A549 (cell line): ENCODE data around the gene ADH1C.

Experiments used
- CHD2 ChIP-seq: fragments of 150-350 bp; IDR thresholded peaks from 2 replicates; pipeline ENCODE4 v1.6.1; 2014; ENCODE audit warnings: low read length; ENCODE audit not compliant: partially characterized antibody
- MAX ChIP-seq: IDR thresholded peaks from 2 replicates; pipeline ENCODE4 v1.6.1; 2012
- MAZ ChIP-seq: fragments of 150-350 bp; IDR thresholded peaks from 2 replicates; pipeline ENCODE4 v1.6.1; 2014; ENCODE audit warnings: antibody characterized with exemption, low read depth, low read length, borderline replicate concordance
- POLR2A ChIP-seq: IDR thresholded peaks from 2 replicates; pipeline ENCODE4 v1.6.1; 2012; ENCODE audit warnings: mild to moderate bottlenecking, low read length
- TF ChIP-seq, protein P1 (sequence below): fragments of >200 bp; sonication (Bioruptor Twin); formaldehyde crosslinking; IDR thresholded peaks from 3 replicates; pipeline ENCODE4 v1.5.1; 2016
- TF ChIP-seq, protein P2 (sequence below): fragments of 200-600 bp; sonication (generic); IDR thresholded peaks from 2 replicates; pipeline ENCODE4 v1.6.1; 2016; ENCODE audit warnings: antibody characterized with exemption, mild to moderate bottlenecking, moderate library complexity

DNA sequence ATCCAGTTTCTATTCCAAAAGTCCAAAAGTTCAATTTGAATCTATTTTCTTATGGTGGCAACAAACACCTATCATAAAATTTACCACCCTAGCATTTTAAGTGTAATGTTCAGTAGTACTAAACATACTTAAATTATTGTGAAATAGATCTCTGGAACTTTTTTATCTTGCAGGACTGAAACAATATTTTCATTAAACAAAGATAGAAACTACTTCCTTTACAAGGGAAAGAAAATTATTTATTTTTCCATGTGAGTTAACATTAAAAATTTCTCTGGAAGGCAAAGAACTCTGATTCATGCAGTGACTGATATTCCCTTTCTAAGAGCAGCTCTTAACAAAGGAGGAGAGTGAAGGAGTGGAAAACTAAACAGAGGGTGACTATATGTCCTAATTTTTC is 42.4 kb upstream of the ADH1C start:
- TF ChIP-seq, protein P1, sequence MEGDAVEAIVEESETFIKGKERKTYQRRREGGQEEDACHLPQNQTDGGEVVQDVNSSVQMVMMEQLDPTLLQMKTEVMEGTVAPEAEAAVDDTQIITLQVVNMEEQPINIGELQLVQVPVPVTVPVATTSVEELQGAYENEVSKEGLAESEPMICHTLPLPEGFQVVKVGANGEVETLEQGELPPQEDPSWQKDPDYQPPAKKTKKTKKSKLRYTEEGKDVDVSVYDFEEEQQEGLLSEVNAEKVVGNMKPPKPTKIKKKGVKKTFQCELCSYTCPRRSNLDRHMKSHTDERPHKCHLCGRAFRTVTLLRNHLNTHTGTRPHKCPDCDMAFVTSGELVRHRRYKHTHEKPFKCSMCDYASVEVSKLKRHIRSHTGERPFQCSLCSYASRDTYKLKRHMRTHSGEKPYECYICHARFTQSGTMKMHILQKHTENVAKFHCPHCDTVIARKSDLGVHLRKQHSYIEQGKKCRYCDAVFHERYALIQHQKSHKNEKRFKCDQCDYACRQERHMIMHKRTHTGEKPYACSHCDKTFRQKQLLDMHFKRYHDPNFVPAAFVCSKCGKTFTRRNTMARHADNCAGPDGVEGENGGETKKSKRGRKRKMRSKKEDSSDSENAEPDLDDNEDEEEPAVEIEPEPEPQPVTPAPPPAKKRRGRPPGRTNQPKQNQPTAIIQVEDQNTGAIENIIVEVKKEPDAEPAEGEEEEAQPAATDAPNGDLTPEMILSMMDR = no peak
- TF ChIP-seq CHD2 = no peak
- no peak for TF ChIP-seq MAX
- TF ChIP-seq MAZ = no peak
- TF ChIP-seq, protein P2, sequence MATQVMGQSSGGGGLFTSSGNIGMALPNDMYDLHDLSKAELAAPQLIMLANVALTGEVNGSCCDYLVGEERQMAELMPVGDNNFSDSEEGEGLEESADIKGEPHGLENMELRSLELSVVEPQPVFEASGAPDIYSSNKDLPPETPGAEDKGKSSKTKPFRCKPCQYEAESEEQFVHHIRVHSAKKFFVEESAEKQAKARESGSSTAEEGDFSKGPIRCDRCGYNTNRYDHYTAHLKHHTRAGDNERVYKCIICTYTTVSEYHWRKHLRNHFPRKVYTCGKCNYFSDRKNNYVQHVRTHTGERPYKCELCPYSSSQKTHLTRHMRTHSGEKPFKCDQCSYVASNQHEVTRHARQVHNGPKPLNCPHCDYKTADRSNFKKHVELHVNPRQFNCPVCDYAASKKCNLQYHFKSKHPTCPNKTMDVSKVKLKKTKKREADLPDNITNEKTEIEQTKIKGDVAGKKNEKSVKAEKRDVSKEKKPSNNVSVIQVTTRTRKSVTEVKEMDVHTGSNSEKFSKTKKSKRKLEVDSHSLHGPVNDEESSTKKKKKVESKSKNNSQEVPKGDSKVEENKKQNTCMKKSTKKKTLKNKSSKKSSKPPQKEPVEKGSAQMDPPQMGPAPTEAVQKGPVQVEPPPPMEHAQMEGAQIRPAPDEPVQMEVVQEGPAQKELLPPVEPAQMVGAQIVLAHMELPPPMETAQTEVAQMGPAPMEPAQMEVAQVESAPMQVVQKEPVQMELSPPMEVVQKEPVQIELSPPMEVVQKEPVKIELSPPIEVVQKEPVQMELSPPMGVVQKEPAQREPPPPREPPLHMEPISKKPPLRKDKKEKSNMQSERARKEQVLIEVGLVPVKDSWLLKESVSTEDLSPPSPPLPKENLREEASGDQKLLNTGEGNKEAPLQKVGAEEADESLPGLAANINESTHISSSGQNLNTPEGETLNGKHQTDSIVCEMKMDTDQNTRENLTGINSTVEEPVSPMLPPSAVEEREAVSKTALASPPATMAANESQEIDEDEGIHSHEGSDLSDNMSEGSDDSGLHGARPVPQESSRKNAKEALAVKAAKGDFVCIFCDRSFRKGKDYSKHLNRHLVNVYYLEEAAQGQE = no peak
- TF ChIP-seq POLR2A = no peak
